ENCODE data around the gene SLC6A15. TPM values are rescaled to one million over a fixed set of nuclear protein-coding genes. Genes with fewer than 3 reads are reported as not detected.
A peak's percentile ranks its signal among the peaks of the same experiment; 100 is the strongest.

SLC6A15 gene
- total RNA-seq, 1 experiment from 2014 or later = 11.0 TPM

DNA sequence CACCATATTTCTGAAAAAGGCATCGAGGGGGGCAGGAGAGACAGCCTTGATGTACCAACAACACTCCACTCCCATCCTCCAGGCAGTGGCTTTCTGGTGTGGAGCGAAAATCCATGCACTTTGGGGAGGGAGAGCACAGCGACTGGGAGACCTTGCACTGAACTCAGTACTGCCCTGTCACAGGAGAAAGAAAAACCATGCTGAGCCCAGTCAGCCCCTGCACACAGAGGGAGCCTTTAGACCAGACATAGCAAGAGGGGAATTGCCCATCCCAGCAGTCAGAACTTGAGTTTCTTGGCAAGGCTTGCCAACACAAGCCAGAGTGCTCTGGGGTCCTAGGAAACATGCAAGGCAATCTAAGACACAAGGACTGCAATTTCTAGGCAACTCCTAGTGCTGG is 24.8 kb upstream of the SLC6A15 start:
- intact Hi-C loops (cut with micrococcal nuclease; ENCODE audit: unreplicated experiment) = no loop called here
- no peak for DNase-seq (ENCODE audit: low spot score)
- H3K4me3 ChIP-seq (ENCODE audit: low read depth, low read length, poor library complexity, severe bottlenecking) = no peak overlapping the region
- H3K4me1 ChIP-seq (ENCODE audit: insufficient read depth, low read length, poor library complexity, severe bottlenecking) = no peaks in the 10 kb centered on the region
- no TSS peak for BruUV-seq (replicated peaks)
- ChIA-PET POLR2A (ENCODE audit: low non-redundant PET) (no interaction called here), CTCF (no interaction called here)
- H3K9me3 ChIP-seq (ENCODE audit: low read depth, low read length, poor library complexity, severe bottlenecking) = no peaks in the 10 kb centered on the region
- TF ChIP-seq EZH2 (IDR thresholded peaks at IDR 0.05; ENCODE audit: borderline replicate concordance, low read depth, low read length, poor library complexity, severe bottlenecking) = no peak
- TF ChIP-seq, protein P1, sequence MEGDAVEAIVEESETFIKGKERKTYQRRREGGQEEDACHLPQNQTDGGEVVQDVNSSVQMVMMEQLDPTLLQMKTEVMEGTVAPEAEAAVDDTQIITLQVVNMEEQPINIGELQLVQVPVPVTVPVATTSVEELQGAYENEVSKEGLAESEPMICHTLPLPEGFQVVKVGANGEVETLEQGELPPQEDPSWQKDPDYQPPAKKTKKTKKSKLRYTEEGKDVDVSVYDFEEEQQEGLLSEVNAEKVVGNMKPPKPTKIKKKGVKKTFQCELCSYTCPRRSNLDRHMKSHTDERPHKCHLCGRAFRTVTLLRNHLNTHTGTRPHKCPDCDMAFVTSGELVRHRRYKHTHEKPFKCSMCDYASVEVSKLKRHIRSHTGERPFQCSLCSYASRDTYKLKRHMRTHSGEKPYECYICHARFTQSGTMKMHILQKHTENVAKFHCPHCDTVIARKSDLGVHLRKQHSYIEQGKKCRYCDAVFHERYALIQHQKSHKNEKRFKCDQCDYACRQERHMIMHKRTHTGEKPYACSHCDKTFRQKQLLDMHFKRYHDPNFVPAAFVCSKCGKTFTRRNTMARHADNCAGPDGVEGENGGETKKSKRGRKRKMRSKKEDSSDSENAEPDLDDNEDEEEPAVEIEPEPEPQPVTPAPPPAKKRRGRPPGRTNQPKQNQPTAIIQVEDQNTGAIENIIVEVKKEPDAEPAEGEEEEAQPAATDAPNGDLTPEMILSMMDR (conservative IDR thresholded peaks at IDR 0.05; ENCODE audit: low read depth, low read length) = no peak
- no peaks in the 10 kb centered on the region for H3K27me3 ChIP-seq (replicated peaks; ENCODE audit: insufficient read depth, low read depth, low read length, poor library complexity)
- no peaks in the 10 kb centered on the region for H3K36me3 ChIP-seq (ENCODE audit: insufficient read depth, low read length, poor library complexity, severe bottlenecking)
- no peak overlapping the region for H3K27ac ChIP-seq (ENCODE audit: low read depth, low read length, poor library complexity, severe bottlenecking)

DNA sequence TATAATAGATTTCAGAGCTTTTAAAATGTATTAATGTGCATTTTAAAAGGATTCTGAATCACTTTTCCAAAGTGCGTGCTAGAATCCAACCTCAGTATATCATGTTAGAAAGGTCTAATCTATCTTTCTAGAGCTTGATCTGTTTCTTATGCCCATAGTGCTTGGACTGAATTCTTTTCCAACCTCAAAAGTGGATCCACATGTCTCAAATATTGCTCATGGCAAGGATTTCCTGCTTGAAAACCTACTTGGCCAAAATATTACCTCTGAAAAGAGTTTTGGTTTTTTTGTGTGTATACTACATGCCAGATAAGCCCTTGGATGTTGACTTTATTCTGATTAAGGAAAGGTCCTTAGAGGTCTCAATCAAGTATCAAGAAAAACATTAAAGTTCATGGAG is 16.9 kb upstream of the SLC6A15 start:
- no TSS peak for BruUV-seq (replicated peaks)
- H3K27me3 ChIP-seq (replicated peaks; ENCODE audit: insufficient read depth, low read depth, low read length, poor library complexity) = no peaks in the 10 kb centered on the region
- H3K27ac ChIP-seq (ENCODE audit: low read depth, low read length, poor library complexity, severe bottlenecking) = no peak overlapping the region
- TF ChIP-seq, protein P1 (conservative IDR thresholded peaks at IDR 0.05; ENCODE audit: low read depth, low read length) = no peak
- TF ChIP-seq EZH2 (IDR thresholded peaks at IDR 0.05; ENCODE audit: borderline replicate concordance, low read depth, low read length, poor library complexity, severe bottlenecking) = no peak
- no peak overlapping the region for H3K4me3 ChIP-seq (ENCODE audit: low read depth, low read length, poor library complexity, severe bottlenecking)
- H3K36me3 ChIP-seq (ENCODE audit: insufficient read depth, low read length, poor library complexity, severe bottlenecking) = no peaks in the 10 kb centered on the region
- H3K9me3 ChIP-seq (ENCODE audit: low read depth, low read length, poor library complexity, severe bottlenecking) = no peaks in the 10 kb centered on the region
- CTCF ChIA-PET = no interaction called here
- intact Hi-C loops (cut with micrococcal nuclease; ENCODE audit: unreplicated experiment) = no loop called here
- H3K4me1 ChIP-seq (ENCODE audit: insufficient read depth, low read length, poor library complexity, severe bottlenecking) = no peaks in the 10 kb centered on the region
- POLR2A ChIA-PET (ENCODE audit: low non-redundant PET) = interaction anchor here (0.6 kb wide), 1 partner anchor 320 kb away, joined by 3 read pairs; no protein-coding TSS in a partner anchor
- DNase-seq (ENCODE audit: low spot score) = no peak

DNA sequence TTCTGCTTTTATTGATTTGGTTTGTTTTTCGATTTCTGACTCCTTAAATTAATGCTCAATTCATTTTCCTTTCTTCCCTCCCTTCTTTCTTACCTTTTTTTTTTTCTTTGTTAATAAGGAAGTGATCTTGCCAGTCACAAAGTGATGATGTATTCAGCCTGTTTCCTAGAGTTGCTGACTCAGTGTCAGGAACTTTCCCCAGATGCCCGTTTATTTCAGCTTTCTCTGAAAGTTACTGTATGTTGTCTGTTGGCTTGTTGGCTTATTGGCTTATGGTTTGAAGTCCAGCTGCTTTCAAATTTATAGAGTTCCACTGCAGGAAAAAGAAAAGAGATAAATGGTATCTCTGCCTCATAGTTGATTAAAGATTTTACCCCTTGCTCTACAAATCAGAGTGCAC is 12.4 kb upstream of the SLC6A15 start:
- H3K27ac ChIP-seq (ENCODE audit: low read depth, low read length, poor library complexity, severe bottlenecking) = no peak overlapping the region

More for the DNA sequence above, 12.4 kb upstream of the SLC6A15 start:
- TF ChIP-seq EZH2 (IDR thresholded peaks at IDR 0.05; ENCODE audit: borderline replicate concordance, low read depth, low read length, poor library complexity, severe bottlenecking) = no peak
- TF ChIP-seq, protein P1 (conservative IDR thresholded peaks at IDR 0.05; ENCODE audit: low read depth, low read length) = no peak
- CTCF ChIA-PET = no interaction called here
- DNase-seq (ENCODE audit: low spot score) = peak; percentile 3
- intact Hi-C loops (cut with micrococcal nuclease; ENCODE audit: unreplicated experiment) = no loop called here
- POLR2A ChIA-PET (ENCODE audit: low non-redundant PET) = no interaction called here
- Histone ChIP-seq H3K36me3 (ENCODE audit: insufficient read depth, low read length, poor library complexity, severe bottlenecking) (no peaks in the 10 kb centered on the region), H3K9me3 (ENCODE audit: low read depth, low read length, poor library complexity, severe bottlenecking) (no peaks in the 10 kb centered on the region), H3K4me1 (ENCODE audit: insufficient read depth, low read length, poor library complexity, severe bottlenecking) (no peaks in the 10 kb centered on the region), H3K27me3 (replicated peaks; ENCODE audit: insufficient read depth, low read depth, low read length, poor library complexity) (no peaks in the 10 kb centered on the region), H3K4me3 (ENCODE audit: low read depth, low read length, poor library complexity, severe bottlenecking) (no peak overlapping the region)
- no TSS peak for BruUV-seq (replicated peaks)
